ENCODE data around the gene HDLBP.

HDLBP gene

DNA sequence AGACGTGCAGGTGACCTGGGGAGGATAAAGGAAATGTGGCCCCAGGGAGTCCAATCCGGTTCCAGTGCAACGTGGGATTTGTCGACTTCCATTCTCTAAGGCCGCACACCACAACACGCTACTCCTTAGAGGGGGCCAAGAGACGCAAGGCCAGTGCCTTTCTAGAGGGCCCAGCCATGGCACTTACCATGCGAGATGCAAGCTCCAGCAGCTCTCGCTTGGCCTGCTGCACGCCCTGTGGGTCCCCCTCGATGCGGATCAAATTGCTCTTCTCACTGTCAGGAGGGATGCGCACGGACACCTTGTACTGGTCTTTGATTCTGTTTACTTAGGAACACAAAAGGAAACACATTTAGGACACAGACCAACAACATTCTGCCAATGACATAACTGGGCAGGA, 65.8 kb downstream of the HDLBP start:
- DNase-seq: no peak

- no peak for DNase-seq
These were observed 66.6 kb downstream of the HDLBP start for GRCh38 chr2:241248897-241249296.

- DNase-seq: peak; percentile 83
These were observed 67.2 kb downstream of the HDLBP start for GRCh38 chr2:241248289-241248688.

- no peak for DNase-seq
These were observed 71.1 kb downstream of the HDLBP start for GRCh38 chr2:241244368-241244767.

DNA sequence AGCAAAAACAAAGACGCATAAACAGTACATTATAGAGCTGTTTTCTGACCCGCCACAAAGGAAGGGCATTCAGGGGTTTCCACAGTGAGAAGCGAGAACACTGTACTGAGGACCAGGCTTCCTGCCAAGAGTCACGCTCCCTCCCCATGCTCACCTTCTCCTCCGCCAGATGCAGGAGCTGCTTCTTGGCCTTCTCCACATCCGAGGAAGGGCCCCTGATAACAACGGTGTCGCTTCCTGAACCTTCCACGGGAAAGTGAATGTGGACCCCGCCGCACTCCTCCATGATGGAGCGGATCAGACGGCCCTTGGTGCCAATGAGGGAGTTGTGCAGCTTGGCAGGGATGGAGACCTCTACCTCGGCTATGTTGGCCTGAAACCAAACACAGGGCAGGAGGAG, 73.2 kb downstream of the HDLBP start:
- DNase-seq: no peak

DNA sequence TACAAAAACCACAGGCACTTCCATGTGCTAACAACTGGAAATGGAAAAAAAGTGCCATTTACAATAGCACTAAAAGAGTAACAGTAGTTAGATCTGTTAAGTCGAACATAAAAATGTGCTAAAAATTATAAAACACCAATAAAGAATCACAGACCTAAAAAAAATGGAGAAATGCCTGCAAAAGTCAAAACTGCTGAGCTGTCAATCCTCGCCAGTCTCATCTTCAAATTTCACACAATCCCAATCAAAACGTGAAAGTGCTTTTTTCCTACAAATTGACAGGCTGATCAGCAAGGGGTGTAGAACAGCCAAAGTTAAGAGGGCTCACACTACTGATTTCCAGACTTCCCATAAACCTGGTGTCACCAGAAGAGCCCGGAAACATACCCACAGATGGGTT, 73.8 kb downstream of the HDLBP start:
- no peak for DNase-seq

DNA sequence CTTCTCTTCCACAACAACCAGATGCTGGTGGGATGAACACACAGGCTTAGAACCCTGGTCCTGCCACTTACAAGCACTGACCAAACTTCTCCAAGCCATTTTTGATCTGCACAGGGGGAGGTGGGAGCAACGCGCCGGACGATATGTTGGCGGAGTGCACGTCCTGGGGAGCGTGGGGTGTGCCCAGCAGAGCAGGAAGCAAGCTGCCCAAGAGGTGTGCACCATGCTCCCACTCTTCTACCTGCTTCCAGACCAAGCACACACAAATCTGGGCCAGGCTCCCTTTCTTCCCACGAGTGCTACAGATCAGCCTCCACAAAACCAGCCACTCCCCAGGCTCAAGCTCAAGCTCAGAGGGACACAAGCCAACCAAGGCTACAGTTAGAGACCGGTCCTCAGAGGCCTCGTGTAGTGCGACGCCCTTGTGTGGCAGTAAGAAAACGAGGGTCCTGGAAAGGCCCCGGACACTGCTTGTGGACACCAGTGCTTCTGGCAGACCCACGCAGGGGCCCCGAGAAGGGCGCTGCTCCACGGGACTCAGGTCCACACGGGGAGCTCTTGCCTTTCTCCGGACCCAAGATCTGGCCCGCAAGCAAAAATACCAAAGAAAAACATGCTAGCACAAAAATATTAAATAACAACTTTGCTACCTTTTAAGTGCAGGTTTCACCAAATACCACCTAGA, 75.0 kb downstream of the HDLBP start:
- no peak for DNase-seq

- no peak for DNase-seq
These were observed 75.8 kb downstream of the HDLBP start for GRCh38 chr2:241239552-241240202.

- no peak for DNase-seq
These were observed 76.7 kb downstream of the HDLBP start for GRCh38 chr2:241238693-241239198.

DNA sequence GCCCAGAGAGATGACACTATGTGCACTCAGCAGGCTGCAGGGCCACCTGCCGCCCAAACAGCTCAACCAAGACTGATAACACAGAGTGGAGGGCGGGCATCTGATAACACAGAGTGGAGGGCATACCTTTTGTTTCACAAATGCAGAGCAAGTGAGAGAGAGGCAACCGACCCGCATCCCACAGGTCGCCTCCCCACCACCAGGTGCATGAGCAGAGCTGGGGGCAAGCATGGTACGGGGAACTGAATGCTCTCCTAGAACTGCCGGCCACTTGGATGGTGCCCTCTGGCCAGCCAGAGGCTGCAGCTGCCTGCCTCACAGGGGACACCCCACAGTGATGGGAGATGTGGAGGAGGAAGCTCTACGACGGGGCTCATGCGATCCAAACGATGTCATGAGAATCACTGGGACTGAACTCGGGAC, 77.5 kb downstream of the HDLBP start:
- no peak for DNase-seq

DNA sequence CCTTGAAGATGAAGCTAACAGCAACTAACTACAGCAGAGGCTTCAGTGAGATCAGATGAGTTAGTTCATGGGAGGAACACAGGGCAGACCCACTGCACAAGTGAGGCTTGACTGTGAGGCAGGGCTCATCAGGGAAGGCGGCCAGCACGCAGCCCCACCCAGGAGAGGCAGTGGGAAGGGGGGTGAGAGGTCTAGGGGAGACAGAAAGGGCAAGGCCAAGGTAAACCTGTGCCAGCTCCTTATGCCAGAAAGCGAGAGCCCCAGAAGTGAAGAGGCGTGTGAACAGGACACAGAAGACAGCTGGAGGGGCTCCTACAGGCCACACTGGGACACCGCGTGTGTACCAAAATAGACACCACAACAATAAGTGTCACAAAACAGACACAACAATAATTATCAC, 78.4 kb downstream of the HDLBP start:
- no peak for DNase-seq

GRCh38 chr2:241235859-241236593, 79.4 kb downstream of the HDLBP start:
- DNase-seq: no peak

- DNase-seq: no peak
These were observed 80.3 kb downstream of the HDLBP start for GRCh38 chr2:241234962-241235740.

DNA sequence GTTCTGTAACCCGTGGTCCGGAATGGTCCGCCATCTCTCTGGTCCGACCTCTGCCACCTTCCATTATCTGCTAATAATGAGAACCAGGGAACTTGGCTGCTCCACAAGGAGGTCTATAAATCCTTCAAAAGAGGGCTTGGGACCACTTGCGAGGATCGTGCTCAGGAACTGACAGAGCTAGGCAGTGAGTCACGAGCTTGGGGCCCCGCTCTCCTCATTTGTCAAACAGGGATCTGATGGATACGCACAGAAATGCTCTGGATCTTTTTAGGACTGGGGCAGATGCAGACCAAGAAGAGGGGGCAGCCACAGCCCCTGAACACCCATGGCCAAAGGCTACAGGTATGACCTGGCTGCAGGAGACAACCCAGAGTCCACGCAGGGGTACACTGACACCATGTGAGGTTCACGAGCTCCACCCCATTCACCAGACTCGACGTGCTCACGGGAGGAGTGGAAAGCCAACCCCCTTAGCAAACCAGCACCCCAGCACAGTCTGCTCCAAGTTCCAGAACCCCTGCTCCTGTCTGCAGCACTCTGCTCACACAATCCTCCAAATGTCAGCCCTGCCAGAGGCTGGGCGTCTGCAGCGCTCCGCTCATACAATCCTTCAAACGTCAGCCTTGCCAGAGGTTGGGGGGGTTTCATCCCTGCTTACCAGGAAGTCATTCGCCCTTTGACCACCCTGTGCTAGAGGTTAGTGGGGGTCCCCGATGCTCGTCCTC, 81.2 kb downstream of the HDLBP start:
- no peak for DNase-seq

DNA sequence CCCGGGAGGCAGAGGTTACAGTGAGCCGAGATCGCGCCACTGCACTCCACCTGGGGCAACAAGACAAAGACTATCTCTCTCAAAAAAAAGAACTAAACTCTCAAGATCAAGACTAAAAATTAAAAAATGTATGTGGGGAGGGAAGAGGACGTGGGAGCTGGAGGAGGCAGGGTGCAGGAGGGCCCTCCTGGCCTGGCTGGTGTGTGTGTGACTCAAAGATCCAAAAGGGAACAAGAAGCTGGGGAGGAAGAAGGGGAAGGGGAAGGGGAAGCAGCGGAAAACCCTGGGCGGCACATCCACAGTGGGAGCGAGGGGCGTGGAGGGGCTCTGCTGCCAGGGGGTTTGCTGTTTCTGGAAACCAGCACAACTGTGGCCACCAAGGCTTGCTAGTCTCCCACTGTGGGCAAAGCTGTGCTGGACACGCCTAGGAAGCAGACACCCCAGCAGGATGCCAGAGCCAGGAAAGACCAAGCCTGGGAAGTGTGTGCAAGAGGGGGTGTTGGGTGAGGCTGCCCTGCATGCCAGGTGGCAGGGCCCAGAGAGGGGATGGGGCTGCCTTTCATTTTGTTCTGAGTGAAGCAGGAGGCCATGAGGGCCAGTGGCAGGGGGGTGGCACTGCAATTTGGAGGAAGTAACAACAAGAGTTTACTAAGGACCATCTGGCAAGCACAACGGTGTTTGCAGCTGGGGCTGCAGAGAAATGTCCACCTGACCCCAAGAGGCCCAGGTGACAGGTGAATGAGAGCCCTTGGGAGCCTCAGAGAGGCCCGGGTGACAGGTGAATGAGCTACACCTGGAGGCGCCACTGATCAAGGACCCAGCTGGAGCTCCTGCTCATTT, 82.5 kb downstream of the HDLBP start:
- peak; percentile 50 for DNase-seq

DNA sequence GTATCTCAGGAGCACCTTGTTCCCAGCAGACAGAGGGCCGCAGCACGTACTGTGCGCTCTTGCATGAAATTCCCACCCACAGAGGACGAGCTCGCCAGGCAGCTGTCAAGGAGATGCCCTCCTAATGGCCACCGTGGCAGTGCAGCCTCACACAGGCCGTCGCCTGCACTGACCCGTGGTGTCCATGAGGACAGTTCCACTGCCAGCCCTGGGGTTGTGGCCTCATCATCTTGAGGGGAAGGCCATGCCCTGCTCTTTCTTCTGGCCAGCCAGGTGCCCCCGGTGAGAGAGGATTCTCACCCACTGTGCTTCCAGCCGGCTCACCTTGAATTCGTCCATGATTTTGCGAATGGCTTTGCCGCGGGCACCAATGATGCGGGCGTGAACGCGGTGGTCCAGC, 85.0 kb downstream of the HDLBP start:
- no peak for DNase-seq

GRCh38 chr2:241229563-241230401, 85.7 kb downstream of the HDLBP start:
- DNase-seq: no peak

GRCh38 chr2:241228860-241229516, 86.5 kb downstream of the HDLBP start:
- no peak for DNase-seq

- no peak for DNase-seq
These were observed 87.2 kb downstream of the HDLBP start for GRCh38 chr2:241228081-241228859.
